H1 (cell line): ENCODE data around the gene DHX9. TPM values are rescaled to one million over a fixed set of nuclear protein-coding genes. Genes with fewer than 3 reads are reported as not detected.

Experiments
- ASH2L ChIP-seq: fragments of 200-600, 300-600 bp; sonication (generic); IDR thresholded peaks from one replicate; pipeline ENCODE4 v1.7.1; 2017; ENCODE audit warnings: low read length
- BACH1 ChIP-seq: IDR thresholded peaks from 2 replicates; pipeline ENCODE4 v1.6.1; 2012; ENCODE audit warnings: low read length, improper control_type of control experiment
- CEBPB ChIP-seq: IDR thresholded peaks from 2 replicates; pipeline ENCODE4 v1.6.1; 2012; ENCODE audit warnings: low read depth, low read length
- CHD2 ChIP-seq: IDR thresholded peaks from 2 replicates; pipeline ENCODE4 v1.6.1; 2012; ENCODE audit warnings: low read length, improper control_type of control experiment
- CREB1 ChIP-seq: IDR thresholded peaks from 2 replicates; pipeline ENCODE4 v1.6.1; 2012; ENCODE audit warnings: inconsistent platforms
- CTBP2 ChIP-seq: IDR thresholded peaks from 2 replicates; pipeline ENCODE4 v1.7.0; 2011; ENCODE audit warnings: borderline replicate concordance, mild to moderate bottlenecking, moderate library complexity, mixed read lengths, low read length; ENCODE audit not compliant: insufficient read depth, insufficient read length
- EGR1 ChIP-seq: IDR thresholded peaks from 2 replicates; pipeline ENCODE4 v1.6.1; 2011; ENCODE audit warnings: low read depth, low read length, borderline replicate concordance
- GABPA ChIP-seq: IDR thresholded peaks from 2 replicates; pipeline ENCODE4 v1.6.1; 2011; ENCODE audit warnings: mild to moderate bottlenecking, low read length, moderate library complexity, borderline replicate concordance; ENCODE audit not compliant: insufficient read depth
- KDM1A ChIP-seq: fragments of 200-600, 300-600 bp; sonication (generic); IDR thresholded peaks from 2 replicates; pipeline ENCODE4 v1.7.1; 2016; ENCODE audit warnings: mild to moderate bottlenecking, low read length, borderline replicate concordance
- KDM4A ChIP-seq: IDR thresholded peaks from one replicate; pipeline ENCODE4 v1.7.1; 2012; ENCODE audit warnings: low read depth, mild to moderate bottlenecking, moderate library complexity, low read length, inconsistent platforms; ENCODE audit not compliant: severe bottlenecking
- MAFK ChIP-seq: IDR thresholded peaks from 2 replicates; pipeline ENCODE4 v1.6.1; 2012; ENCODE audit warnings: low read depth, mild to moderate bottlenecking, improper control_type of control experiment, low read length
- NANOG ChIP-seq: IDR thresholded peaks from 2 replicates; pipeline ENCODE4 v1.6.1; 2011; ENCODE audit warnings: low read length, low read depth, mild to moderate bottlenecking, inconsistent platforms; ENCODE audit not compliant: insufficient read depth, poor library complexity, severe bottlenecking
- PHF8 ChIP-seq: fragments of 200-600 bp; sonication (generic); conservative IDR thresholded peaks from 2 replicates; pipeline ENCODE4 v1.7.1; 2012; ENCODE audit warnings: low read depth, mild to moderate bottlenecking, inconsistent platforms, low read length, moderate library complexity
- POLR2AphosphoS5 ChIP-seq: IDR thresholded peaks from 2 replicates; pipeline ENCODE4 v1.6.1; 2011; ENCODE audit warnings: low read depth, low read length
- RAD21 ChIP-seq, 2 experiments: IDR thresholded peaks in 1 of 2; conservative IDR thresholded peaks in 1 of 2; 2 replicates each; pipeline ENCODE4 v1.6.1; 2011; ENCODE audit warnings: low read depth in 2 of 2, low read length in 2 of 2, improper control_type of control experiment in 1 of 2, inconsistent platforms in 1 of 2, mild to moderate bottlenecking in 1 of 2, moderate library complexity in 1 of 2
- SAP30 ChIP-seq: fragments of 300-600 bp; sonication (generic); IDR thresholded peaks from 2 replicates; pipeline ENCODE4 v1.7.1; 2012; ENCODE audit warnings: low read length, moderate library complexity, mild to moderate bottlenecking, inconsistent platforms; ENCODE audit not compliant: insufficient read depth, insufficient replicate concordance
- TCF12 ChIP-seq: IDR thresholded peaks from 2 replicates; pipeline ENCODE4 v1.6.1; 2011; ENCODE audit warnings: low read depth, mild to moderate bottlenecking, low read length
- TEAD4 ChIP-seq: IDR thresholded peaks from 2 replicates; pipeline ENCODE4 v1.6.1; 2012; ENCODE audit warnings: low read depth, low read length, inconsistent platforms, mixed read lengths
- YY1 ChIP-seq: IDR thresholded peaks from 2 replicates; pipeline ENCODE4 v1.6.1; 2011; ENCODE audit warnings: low read depth, mild to moderate bottlenecking, low read length
- polyA plus RNA-seq, 7 experiments: library from polyadenylated mRNA; depleted of rRNA in 3 of 7; stranded (reverse) in 5 of 7; unstranded in 2 of 7; fragments of >200 nt in 5 of 7; fragments of 200-250 nt in 2 of 7; gene quantifications; 1 replicate in 5 of 7; 2 replicates in 1 of 7; 4 replicates in 1 of 7; pipeline versions ENCODE4 v1.2.1 to v1.2.3, GENCODE V29; 2011 to 2013; ENCODE audit warnings: missing spikeins in 2 of 7, mixed read lengths in 2 of 7
- total RNA-seq: library from RNA; stranded (reverse); fragmentation: NEBNext Ultra II Directional; extraction: Animal tissue kit (Norgen Biotek cat#: 25700); gene quantifications from 2 replicates; pipeline ENCODE4 v1.2.1, GENCODE V29; 2021
- TF ChIP-seq, protein P1 (sequence below): IDR thresholded peaks from 2 replicates; pipeline ENCODE4 v1.6.1; 2012; ENCODE audit warnings: inconsistent platforms
- TF ChIP-seq, protein P2 (sequence below): IDR thresholded peaks from 2 replicates; pipeline ENCODE4 v1.6.1; 2011; ENCODE audit warnings: low read length, improper control_type of control experiment

The DHX9 gene
- total and polyA plus RNA-seq, 2 of the 8 experiments (the other 6 are each of a cell fraction or from before 2014, with no cell fraction given), result 153 to 333 TPM

DNA sequence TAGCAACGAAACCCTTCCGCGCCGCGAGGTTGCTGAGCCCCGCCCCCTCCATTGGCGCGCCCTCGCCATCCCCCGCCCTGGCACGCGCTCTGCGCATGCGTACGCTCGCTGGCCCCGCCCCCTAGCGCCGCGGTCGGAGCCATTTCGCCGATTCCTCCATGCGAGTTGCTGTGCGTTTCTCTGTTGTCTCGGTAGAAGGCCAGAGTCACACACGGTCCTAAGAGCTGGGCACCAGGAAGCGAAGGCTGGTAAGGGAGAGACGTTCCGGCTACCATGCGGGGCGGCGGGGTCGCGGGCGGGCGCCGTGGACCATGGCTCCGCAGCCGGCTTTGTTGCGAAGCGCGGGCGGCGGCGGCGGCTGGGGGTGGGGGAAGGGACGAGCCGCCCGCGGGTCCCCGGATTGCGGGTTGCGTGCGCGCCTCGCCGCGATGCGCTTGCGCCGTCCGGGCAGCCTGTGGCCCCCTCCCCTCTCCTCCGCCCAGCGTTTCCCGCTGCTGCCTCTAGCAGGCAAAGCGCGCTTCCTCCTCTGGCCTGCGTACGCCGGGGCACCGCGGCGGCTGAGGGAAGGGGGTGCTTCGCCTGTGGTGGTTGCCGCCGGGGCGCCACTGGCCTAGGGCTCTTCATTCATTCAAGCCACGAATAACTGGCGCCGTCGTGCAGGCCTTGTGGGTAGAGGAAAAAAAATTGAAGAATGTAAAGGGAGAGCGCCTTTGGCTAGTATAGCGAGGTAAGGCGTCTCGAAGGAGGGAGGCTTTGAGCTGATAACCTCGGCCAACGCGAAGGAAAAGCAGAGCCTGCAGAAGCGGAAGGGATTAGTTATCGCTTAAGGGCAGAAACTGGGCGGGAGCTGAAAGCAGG, at the start of gene DHX9 (continued):
- TF ChIP-seq TEAD4 (0 out of 2 replicates have a peak, but pooled peaks have one; percentile 1), MAFK (no peak), ASH2L (peak; percentile 86), YY1 (peak; percentile 84), NANOG (no peak), EGR1 (no peak), CREB1 (peak; percentile 57; the same call in 1 of the 2 replicates), POLR2AphosphoS5 (peak; percentile 99), TCF12 (no peak), CHD2 (no peak), RAD21 (IDR thresholded peaks at IDR 0.05 in 1 of 2, conservative IDR thresholded peaks at IDR 0.05 in 1 of 2; ENCODE audit: low read depth in 2 of 2, low read length in 2 of 2) (no peak), SAP30 (no peak), BACH1 (no peak), PHF8 (peak; percentile 100), CTBP2 (no peak), GABPA (no peak), KDM1A (no peak), CEBPB (no peak), KDM4A (peak; percentile 43)
- TF ChIP-seq, protein P1, sequence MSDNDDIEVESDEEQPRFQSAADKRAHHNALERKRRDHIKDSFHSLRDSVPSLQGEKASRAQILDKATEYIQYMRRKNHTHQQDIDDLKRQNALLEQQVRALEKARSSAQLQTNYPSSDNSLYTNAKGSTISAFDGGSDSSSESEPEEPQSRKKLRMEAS, result peak; percentile 67
- TF ChIP-seq, protein P2, sequence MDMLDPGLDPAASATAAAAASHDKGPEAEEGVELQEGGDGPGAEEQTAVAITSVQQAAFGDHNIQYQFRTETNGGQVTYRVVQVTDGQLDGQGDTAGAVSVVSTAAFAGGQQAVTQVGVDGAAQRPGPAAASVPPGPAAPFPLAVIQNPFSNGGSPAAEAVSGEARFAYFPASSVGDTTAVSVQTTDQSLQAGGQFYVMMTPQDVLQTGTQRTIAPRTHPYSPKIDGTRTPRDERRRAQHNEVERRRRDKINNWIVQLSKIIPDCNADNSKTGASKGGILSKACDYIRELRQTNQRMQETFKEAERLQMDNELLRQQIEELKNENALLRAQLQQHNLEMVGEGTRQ, result 0 out of 2 replicates have a peak, but pooled peaks have one; percentile 16
